GM21423 (cell line): ENCODE data around the gene TMEM207.
"Not testable (repeated sequence)": the region's sequence is repeated elsewhere in the genome, so short reads cannot be mapped to it uniquely, and the experiment has no call there.

ENCODE experiments used
- ATAC-seq: cut with Tn5 transposase; IDR thresholded peaks from one replicate; pipeline ENCODE4 v1.9.1; 2021; ENCODE audit warnings: mild to moderate bottlenecking, moderate library complexity; ENCODE audit not compliant: unreplicated experiment

Gene TMEM207

GRCh38 chr3:190449801-190450200 is at the start of gene TMEM207:
Gene TMEM207, minus strand, starts transcription at chr3:190449901. Its CDS starts 92 bp downstream, at chr3:190449809.
- no peak for ATAC-seq

DNA sequence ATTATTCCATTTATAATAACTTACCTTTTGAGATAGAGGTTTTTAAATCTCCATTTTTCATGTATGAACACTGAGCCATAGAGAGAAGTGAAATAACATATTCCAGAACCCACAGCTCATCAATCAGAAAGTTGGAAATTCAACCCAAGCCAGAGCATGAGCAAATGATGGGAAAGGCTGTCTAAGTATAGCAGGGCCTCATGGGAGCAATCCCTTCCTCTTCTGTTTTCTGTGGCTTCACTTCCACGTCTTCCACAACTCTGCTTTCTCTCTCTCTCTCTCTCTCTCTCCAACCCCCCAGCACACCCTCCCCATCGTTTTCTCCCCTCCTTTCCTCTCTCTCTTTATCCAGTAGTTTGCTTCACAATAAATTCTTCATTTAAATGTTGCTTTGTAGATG is 49.4 kb upstream of the TMEM207 start:
- ATAC-seq = no peak

DNA sequence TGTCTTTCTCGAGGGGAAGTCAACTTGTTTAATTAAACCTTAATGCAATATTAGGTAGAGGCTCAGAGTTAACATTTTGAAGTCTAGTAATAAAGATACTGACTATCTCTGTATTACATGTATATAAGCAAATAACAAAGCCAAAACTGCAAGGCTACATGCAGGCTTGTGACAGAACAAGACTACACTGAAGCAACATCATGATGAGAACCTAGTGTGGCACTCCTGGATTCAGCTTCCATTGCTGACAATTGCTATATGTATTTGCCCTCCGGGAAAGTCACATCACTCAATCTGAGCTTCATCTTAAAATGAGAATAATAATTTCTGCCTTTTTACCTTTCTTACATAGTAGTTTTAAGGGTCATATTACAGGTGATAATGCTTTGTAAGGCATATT is 48.6 kb upstream of the TMEM207 start:
- no peak for ATAC-seq

GRCh38 chr3:190497811-190498210 is 48.1 kb upstream of the TMEM207 start:
- ATAC-seq = no peak

DNA sequence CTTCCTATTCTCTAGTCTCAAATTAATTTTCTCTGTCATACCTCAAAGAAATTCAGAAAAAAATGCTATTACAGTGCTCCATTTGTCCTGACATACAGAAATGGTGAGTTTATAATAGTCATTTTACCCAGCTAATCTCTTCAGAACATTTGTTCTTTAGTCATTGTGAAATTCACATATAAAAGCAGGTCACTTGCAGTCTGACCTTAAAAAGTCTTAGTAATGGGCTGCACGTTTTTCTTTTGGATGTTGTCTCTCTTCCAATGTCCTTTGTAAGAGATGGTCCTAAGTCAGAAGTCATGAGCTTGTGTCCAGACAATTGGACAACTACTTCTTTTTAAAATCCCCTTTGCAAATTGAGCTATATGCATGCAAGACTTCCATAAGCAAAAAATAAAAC is 47.2 kb upstream of the TMEM207 start:
- ATAC-seq = no peak

GRCh38 chr3:190495796-190496195 is 46.1 kb upstream of the TMEM207 start:
- ATAC-seq = no peak

GRCh38 chr3:190495354-190495753 is 45.7 kb upstream of the TMEM207 start:
- no peak for ATAC-seq

GRCh38 chr3:190494907-190495306 is 45.2 kb upstream of the TMEM207 start:
- no peak for ATAC-seq

GRCh38 chr3:190492966-190493365 is 43.3 kb upstream of the TMEM207 start:
- ATAC-seq = no peak

GRCh38 chr3:190492129-190492528 is 42.4 kb upstream of the TMEM207 start:
- no peak for ATAC-seq

DNA sequence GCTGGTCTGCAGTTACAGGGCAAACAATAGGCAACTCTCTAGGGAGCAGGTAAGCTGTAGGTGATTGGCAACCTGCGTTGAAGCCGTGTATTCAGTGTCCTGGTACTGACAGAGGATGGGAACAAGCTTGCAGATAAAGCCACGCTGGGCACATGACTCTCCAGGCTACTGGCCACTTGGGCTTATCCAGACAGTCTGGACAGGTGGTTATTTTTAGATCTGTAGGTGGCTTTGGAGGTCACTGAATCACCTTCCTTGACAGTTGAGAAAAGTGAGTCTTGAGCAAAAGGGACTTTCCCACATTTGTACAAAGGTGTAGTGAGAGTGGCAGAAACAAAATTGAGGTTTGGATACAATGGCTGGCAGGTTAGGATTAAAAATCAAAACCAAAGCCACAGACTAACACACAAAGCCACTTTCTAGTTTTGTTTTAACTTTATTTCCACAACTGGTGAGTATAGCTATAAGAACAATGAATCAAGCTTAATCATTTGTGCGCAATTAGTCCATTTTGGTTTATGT is 41.9 kb upstream of the TMEM207 start:
- ATAC-seq = no peak

DNA sequence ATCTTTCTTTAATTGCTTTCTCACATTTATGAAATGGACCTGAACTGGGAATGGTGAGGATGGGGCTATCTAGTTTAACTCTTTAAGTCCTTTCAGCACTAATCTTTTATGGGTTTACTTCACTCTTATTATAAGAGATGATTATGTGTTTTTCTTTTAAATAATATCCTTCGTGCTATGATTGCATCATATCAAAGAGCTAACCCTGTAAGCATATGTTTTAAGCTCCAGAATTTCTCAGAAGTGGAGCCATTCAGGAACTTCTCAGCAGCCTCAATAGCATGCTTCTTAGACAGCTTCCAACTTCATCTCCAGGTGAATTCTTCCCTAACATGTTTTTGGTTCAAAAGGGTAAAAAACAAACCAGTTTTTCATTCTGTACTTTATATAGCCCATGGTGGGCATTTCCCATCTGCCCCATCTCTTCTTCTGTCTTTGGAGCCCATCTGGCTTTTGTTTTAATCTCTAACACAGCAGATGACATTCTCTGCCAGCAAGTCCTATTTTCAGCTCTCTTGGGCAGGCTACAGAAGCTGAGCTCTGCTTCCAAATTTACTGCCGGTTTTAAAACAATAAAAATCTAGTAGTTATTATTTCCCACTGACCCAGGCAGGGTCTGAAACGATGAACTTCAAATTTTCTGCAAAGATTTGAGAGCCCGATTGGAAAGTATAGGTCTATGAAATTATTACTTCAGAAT is 37.4 kb upstream of the TMEM207 start:
- ATAC-seq = no peak

DNA sequence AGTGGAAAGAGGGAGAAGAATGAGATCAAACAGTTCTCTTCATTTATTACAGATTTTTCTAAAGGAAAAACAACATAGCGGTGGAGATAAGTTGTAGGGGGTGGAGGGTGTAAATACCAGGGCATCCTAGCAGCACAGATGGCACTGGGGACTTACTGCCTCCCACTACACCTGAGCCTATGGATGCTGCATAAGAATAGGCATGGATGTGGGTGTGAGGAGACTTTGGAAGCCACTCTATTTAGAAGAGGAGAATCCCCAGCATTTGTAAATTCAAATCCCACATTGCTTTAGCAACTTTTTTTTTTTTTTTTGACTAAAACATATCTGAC is 36.8 kb upstream of the TMEM207 start:
- no peak for ATAC-seq

DNA sequence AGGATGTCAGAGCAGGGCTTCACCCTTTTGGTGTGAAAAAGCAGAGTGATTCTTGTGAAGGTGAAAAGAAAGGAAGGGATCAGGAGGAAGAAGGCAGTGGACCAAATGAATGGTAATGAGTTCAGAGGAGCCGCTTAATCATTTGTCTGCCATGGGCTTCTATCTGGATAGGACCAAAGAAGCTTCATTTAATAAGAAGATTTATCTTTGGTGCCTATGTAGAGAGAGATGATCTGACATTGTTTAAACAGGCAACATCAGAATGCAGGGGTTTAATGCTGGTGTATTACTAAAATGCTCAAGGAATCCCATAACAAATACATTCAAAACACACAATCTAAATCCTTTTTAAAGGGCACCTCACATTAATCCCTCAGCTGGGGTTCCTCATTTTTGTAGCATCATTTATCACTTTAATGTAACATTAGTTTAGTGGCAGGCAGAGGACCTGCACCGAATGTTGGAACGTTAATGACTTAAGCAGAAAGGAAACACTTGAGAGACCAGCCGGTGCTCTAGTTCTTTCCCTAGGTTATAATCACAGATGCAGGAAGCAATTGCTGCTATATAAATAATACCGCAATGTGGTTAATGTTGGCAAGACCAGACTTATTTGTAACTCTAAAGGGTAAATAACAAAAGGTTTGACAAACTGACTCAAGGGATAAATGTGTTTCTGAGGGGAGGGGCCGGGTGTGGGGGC is 36.3 kb upstream of the TMEM207 start:
- ATAC-seq = no peak

- ATAC-seq = no peak
These were observed 32.1 kb upstream of the TMEM207 start for GRCh38 chr3:190481779-190482178.

GRCh38 chr3:190473261-190473660 is 23.6 kb upstream of the TMEM207 start:
- ATAC-seq = not testable (repeated sequence)

DNA sequence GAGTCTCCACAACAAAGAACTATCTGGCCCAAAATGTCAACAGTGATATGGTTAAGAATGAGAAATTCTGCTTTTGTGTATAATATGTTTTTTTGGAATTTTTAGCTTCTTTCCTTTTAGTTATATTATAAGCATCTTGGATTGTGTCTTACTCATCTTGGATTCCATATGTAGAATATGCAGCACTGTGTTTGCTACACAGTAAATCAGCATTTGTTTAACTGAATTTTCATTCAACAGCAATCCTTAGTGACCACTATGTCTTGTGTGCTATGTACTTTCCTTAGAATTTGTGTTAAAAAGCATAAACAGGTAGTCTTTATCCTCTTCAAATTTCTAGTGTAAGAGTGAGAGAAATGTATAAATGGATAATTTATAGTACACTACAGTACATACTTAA is 18.2 kb upstream of the TMEM207 start:
- ATAC-seq = no peak

GRCh38 chr3:190458040-190458439 is 8.3 kb upstream of the TMEM207 start:
- no peak for ATAC-seq

- no peak for ATAC-seq
These were observed 7.1 kb upstream of the TMEM207 start for GRCh38 chr3:190456770-190457169.

DNA sequence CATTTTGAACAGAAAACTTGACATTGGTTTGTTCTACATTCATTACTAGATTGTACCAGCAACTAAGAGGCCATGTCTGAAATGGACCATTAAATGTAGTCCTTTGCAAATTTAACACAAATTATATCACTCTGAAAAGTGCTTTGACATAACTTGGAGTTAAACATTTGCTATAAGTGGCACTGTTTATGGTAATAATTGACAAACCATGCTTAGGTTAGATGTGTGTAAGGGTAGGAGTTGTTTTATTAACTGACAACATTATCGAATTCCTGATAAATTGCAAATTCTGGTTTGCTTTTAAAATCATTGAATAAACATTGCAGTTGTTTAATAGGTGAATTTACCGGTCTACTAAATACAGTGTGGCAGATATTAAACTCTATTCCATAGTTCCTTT is 6.1 kb upstream of the TMEM207 start:
- ATAC-seq = no peak

GRCh38 chr3:190448256-190448655 is 1.4 kb downstream of the TMEM207 start:
- no peak for ATAC-seq

GRCh38 chr3:190446573-190447279 is 3.0 kb downstream of the TMEM207 start:
- ATAC-seq = no peak
